GM12875 (cell line): ENCODE measurements around the gene CSF1R.

Source experiments
- H3K4me3 ChIP-seq: one replicate; pipeline ENCODE4 v1.5.1; 2011; ENCODE audit warnings: low read depth, low read length, control low read depth
- CTCF ChIP-seq: IDR thresholded peaks from 2 replicates; pipeline ENCODE4 v1.5.1; 2011; ENCODE audit warnings: low read depth, mild to moderate bottlenecking, control low read depth, inconsistent platforms, low read length, moderate library complexity, borderline replicate concordance; ENCODE audit not compliant: insufficient read depth

CSF1R gene

GRCh38 chr5:150058480-150059126 lies 27.8 kb downstream of the CSF1R start:
- H3K4me3 ChIP-seq = no peak overlapping the region
- TF ChIP-seq CTCF = no peak

- H3K4me3 ChIP-seq = no peak overlapping the region
- no peak for TF ChIP-seq CTCF
Measured at GRCh38 chr5:150057996-150058395, 28.4 kb downstream of the CSF1R start.

DNA sequence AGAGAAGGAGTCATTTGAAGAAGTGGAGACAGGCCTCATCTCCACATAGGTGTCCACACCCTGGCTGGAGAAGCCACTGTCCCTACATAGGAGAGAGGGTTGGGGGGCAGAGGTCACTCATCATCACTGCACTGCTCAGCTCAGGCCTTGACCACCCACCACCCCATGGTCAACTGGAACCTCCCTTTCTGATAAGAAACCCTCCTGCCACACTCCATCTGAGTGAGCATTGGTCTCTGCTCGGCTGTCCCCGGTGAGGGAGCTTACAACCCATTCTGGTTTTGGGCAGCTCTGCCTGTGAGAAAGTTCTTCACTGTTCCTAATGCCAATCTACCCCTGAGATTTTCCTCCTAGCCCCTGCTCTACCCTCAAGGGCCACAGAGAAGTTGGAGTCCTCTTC lies 28.8 kb downstream of the CSF1R start:
- no peak for TF ChIP-seq CTCF
- no peak overlapping the region for H3K4me3 ChIP-seq

DNA sequence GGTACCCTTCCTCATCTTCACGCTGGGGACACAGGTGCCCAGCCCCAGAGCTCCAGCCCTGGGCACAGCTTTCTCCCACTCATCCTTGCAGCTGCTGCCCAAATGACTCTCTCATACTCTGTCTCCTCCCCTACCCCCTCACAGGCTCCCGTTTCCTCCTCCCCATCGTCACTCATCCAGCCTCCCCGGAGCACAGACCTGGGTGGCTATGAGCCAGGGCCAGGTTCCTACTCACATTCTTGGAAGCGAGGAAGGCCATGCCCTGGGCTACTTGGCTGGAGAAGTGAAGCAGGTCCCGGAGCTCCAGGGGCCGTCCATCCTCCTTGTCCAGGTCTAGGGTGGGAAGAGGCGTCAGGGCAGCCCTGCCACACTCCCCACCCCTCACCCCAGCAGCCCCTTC lies 29.3 kb downstream of the CSF1R start:
- no peak for TF ChIP-seq CTCF
- no peak overlapping the region for H3K4me3 ChIP-seq

GRCh38 chr5:150056075-150056443 lies 30.3 kb downstream of the CSF1R start:
- H3K4me3 ChIP-seq = no peak overlapping the region
- no peak for TF ChIP-seq CTCF

DNA sequence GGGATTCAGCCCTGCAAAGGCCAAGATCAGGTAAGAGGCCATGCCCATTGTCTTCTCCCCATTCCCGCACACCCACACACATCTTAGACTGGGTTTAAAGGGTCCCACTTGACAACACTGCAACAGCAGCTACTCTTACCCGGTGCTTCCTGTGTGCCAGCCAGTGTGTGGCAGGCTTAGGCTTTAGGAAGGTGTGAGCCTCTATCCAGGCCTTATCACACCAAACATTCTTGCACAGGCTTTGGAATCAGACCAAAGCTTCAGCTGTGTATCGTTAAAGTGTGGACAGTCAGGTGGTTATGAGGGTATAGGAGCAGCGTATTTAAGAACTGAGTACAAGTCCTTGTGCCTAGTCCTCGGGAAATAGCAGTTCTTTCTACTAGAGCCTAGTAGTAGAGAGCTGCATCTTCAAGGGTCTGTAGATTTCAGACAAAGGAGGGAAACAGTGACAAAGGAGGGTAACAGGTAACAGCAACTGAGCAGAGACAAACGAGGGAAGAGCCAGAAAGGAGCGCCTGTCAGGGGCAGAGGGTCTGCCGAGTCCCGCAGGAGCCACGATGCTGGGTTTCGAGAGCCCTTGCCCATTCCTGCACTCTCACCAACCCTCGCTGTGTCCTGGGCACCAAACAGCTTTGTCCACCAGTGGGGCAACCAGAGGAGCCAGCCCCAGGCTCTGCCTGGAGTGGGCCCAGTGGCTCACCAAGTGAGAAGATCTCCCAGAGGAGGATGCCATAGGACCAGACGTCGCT lies 30.9 kb downstream of the CSF1R start:
- no peak for TF ChIP-seq CTCF
- no peak overlapping the region for H3K4me3 ChIP-seq

- no peak for TF ChIP-seq CTCF
- no peak overlapping the region for H3K4me3 ChIP-seq
Measured at GRCh38 chr5:150054569-150054968, 31.8 kb downstream of the CSF1R start.
